Upper lobe of left lung (tissue), 4 donors: ENCODE results near the gene DCLK1.

ENCODE experiments used
- CTCF ChIP-seq, 6 experiments: fragments of 450-650 bp in 4 of 6; fragments of 200-600 bp in 2 of 6; sonication (generic) in 2 of 6; IDR thresholded peaks; one replicate each; pipeline ENCODE4 v1.5.1; 2016 to 2019; ENCODE audit warnings: antibody characterized with exemption in 6 of 6
- EP300 ChIP-seq, 4 donors: sonication (generic); formaldehyde crosslinking; IDR thresholded peaks; one replicate each; pipeline ENCODE4 v1.5.1; 2017; ENCODE audit warnings: antibody characterized with exemption in 4 of 4, control low read depth in 2 of 4
- POLR2A ChIP-seq, 4 donors: fragments of 450-650 bp; IDR thresholded peaks; one replicate each; pipeline ENCODE4 v1.5.1; 2016 to 2017; ENCODE audit warnings: antibody characterized with exemption in 4 of 4, mild to moderate bottlenecking in 2 of 4
- POLR2AphosphoS5 ChIP-seq, 2 donors: sonication (generic); formaldehyde crosslinking; IDR thresholded peaks; one replicate each; pipeline ENCODE4 v1.5.1; 2017; ENCODE audit warnings: antibody characterized with exemption in 2 of 2

GRCh38 chr13:35941374-35941773 lies 189.8 kb downstream of the DCLK1 start:
- TF ChIP-seq CTCF (IDR thresholded peaks at IDR 0.05) (no peak), POLR2AphosphoS5 (IDR thresholded peaks at IDR 0.05) (no peak), POLR2A (IDR thresholded peaks at IDR 0.05) (no peak), EP300 (IDR thresholded peaks at IDR 0.05) (no peak)
